Neural crest cell (in vitro differentiated cells): ENCODE results near the gene DHX58. TPM values are rescaled to one million over a fixed set of nuclear protein-coding genes. Genes with fewer than 3 reads are reported as not detected.

Experiments used
- DNase-seq: peaks from one replicate; pipeline ENCODE4 v3.0.0; 2021; ENCODE audit warnings: low read depth, mixed read lengths, low spot score
- H3K27ac Mint-ChIP-seq: one replicate; pipeline ENCODE4 v1.8.0; 2021; ENCODE audit warnings: mild to moderate bottlenecking, mixed read lengths; ENCODE audit not compliant: unreplicated experiment
- H3K27me3 Mint-ChIP-seq: 2 replicates; pipeline ENCODE4 v1.8.0; 2021; ENCODE audit warnings: low read depth, mild to moderate bottlenecking, mixed read lengths
- H3K36me3 Mint-ChIP-seq: 2 replicates; pipeline ENCODE4 v1.8.0; 2021; ENCODE audit warnings: low read depth, mild to moderate bottlenecking, mixed read lengths
- H3K4me1 Mint-ChIP-seq: 2 replicates; pipeline ENCODE4 v1.8.0; 2021; ENCODE audit warnings: mixed read lengths
- H3K4me3 Mint-ChIP-seq: one replicate; pipeline ENCODE4 v1.8.0; 2021; ENCODE audit warnings: mild to moderate bottlenecking, mixed read lengths
- H3K9me3 Mint-ChIP-seq: 2 replicates; pipeline ENCODE4 v1.8.0; 2021; ENCODE audit warnings: mixed read lengths
- total RNA-seq: library from RNA; stranded (reverse); gene quantifications from 2 replicates; pipeline ENCODE4 v1.2.1, GENCODE V29; 2021
- TF ChIP-seq, protein P1 (sequence below): fragments of 200-600 bp; sonication (generic); conservative IDR thresholded peaks from 2 replicates; pipeline ENCODE4 v1.5.0; 2021; ENCODE audit warnings: antibody characterized with exemption, mild to moderate bottlenecking

The DHX58 gene
- total RNA-seq, 1 donor from 2014 or later = not detected

DNA sequence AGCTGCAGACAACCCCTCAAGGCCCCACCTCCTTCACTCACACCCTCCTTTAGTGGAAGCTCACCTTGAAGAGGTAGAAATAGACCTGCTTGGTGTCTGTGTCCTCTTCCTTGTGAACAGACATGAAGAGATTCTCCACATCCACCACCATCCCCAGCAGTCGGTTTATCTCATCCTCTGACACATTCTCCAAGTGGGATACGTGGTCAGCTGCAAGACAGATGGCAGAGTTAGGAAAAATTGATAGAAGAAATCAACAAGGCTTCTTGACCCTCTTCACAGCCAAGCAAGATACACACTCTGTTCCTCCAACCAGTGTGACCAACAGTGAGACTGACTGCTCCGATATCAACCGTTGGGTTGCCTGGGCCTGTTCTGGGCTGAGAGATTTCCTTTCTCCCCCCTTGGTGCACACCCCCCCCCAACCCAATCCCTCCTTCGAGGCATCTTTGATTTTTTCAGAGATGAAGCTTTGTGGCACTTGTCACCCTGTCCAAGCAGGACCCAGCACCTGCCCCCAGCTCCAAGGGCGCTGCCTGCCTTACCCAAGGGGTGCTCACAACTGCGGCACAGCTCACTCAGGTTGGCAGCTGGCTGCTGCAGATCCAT, 7.8 kb upstream of the DHX58 start:
- Mint-ChIP-seq H3K4me1 (peaks cover 21% of the 10 kb centered on the region), H3K27me3 (no peaks in the 10 kb centered on the region), H3K36me3 (peaks cover 6% of the 10 kb centered on the region), H3K9me3 (no peaks in the 10 kb centered on the region), H3K4me3 (peak overlapping the region; percentile 69), H3K27ac (no peak overlapping the region)
- TF ChIP-seq, protein P1, sequence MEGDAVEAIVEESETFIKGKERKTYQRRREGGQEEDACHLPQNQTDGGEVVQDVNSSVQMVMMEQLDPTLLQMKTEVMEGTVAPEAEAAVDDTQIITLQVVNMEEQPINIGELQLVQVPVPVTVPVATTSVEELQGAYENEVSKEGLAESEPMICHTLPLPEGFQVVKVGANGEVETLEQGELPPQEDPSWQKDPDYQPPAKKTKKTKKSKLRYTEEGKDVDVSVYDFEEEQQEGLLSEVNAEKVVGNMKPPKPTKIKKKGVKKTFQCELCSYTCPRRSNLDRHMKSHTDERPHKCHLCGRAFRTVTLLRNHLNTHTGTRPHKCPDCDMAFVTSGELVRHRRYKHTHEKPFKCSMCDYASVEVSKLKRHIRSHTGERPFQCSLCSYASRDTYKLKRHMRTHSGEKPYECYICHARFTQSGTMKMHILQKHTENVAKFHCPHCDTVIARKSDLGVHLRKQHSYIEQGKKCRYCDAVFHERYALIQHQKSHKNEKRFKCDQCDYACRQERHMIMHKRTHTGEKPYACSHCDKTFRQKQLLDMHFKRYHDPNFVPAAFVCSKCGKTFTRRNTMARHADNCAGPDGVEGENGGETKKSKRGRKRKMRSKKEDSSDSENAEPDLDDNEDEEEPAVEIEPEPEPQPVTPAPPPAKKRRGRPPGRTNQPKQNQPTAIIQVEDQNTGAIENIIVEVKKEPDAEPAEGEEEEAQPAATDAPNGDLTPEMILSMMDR = no peak
- no peak for DNase-seq

DNA sequence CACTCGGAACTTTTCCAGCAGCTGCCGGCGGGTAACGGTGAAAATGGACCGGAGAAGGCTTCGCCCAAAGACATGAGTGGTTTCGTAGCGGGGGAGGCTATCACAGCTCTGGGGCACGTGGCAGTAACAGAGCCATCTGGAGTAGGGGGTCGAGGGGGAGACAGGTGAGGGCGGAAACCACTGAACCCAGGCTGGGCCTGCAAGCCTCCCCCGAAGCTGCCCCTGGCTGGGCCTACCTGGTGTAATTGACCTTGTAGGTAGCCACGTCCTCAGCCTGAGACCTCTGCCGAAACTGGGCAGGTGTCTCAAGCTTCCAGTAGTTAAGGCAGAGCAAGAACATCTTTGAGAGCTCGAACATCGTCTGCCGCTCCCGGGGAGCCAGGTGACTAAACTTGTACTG, 6.8 kb upstream of the DHX58 start:
- no peaks in the 10 kb centered on the region for H3K27me3 Mint-ChIP-seq
- no peaks in the 10 kb centered on the region for H3K9me3 Mint-ChIP-seq
- H3K36me3 Mint-ChIP-seq = peaks cover 2% of the 10 kb centered on the region
- H3K4me3 Mint-ChIP-seq = peak overlapping the region; percentile 77
- H3K27ac Mint-ChIP-seq = no peak overlapping the region
- H3K4me1 Mint-ChIP-seq = peaks cover 21% of the 10 kb centered on the region
- TF ChIP-seq, protein P1 = no peak
- no peak for DNase-seq

DNA sequence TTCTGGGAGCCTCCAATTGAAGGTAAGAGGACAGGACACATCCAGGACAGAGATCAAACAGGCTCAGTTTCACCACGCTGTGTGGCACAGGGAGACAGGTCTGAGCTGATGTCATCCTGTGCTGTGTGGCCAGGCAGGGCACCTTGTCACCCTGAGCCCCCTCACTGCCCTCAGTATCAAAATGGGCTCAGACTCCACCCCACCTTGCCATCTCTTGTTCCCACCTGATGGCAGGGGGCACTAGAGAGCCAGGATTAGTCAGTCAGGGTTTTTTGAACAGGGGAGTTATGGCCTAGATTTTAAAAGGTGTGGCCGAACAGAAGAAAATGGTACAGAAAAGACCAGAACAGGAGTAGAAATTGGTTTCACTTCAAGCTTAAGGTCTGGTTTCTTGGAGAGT, 6.0 kb upstream of the DHX58 start:
- TF ChIP-seq, protein P1 = peak; percentile 47
- Mint-ChIP-seq H3K27ac (no peak overlapping the region), H3K27me3 (no peaks in the 10 kb centered on the region), H3K36me3 (peaks cover 2% of the 10 kb centered on the region), H3K9me3 (no peaks in the 10 kb centered on the region), H3K4me1 (peaks cover 21% of the 10 kb centered on the region), H3K4me3 (peak overlapping the region; percentile 77)
- no peak for DNase-seq

DNA sequence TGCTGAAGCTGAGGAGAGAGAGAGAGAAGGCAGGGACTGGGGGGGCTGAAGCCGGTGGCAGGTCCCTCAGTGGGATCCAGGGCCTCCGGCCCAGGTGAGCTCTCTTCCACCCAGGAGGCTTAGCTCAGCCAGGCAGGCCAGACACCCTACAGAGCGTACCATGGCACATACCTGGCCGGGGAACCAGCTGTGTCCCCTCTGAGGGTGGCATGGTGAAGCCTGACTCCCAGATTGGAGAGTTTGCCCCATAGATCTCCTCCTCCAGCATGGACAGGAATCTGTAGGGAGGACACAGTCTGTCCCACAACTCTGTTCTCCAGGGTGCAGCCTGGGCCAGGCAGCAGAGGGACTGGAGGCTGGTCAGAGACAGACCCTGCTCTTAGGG, 5.6 kb upstream of the DHX58 start:
- H3K4me1 Mint-ChIP-seq = peaks cover 21% of the 10 kb centered on the region
- no peak for DNase-seq
- H3K36me3 Mint-ChIP-seq = peaks cover under 1% of the 10 kb centered on the region
- no peaks in the 10 kb centered on the region for H3K9me3 Mint-ChIP-seq
- H3K27me3 Mint-ChIP-seq = no peaks in the 10 kb centered on the region
- H3K27ac Mint-ChIP-seq = no peak overlapping the region
- TF ChIP-seq, protein P1 = no peak
- H3K4me3 Mint-ChIP-seq = peak overlapping the region; percentile 77

DNA sequence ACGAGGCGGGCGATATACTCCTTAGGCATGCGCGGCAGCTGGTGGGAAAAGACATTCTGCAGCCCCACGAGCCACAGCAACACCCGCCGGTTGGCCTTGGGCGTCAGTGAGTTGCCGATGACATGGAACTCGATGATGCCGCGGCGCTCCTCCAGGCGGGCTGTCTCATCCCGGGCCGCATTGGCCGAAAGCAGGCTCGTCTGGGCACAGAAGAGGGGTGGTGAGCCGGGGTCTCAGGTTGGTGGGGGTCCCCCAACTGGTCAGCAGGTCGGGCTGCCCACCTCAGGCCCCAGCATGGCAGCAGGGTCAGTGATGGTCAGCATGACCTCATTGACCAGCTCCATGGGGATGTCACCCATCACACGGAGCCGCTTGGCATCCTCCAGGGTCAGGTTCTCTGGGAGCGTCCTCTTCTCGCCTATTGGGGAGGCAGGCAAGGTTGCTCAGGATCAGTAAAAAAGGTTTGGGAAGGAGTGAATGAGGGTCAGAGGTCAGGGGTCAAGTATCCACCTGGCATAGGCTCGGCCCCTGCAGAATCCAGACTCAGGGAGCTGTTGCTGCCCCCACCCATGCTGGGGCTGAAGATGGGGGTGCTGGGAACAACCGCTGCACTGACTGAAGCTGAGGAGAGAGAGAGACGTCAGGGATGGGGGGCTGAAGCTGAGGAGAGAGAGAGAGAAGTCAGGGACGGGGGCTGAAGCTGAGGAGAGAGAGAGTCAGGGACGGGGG, 5.0 kb upstream of the DHX58 start:
- H3K36me3 Mint-ChIP-seq = no peaks in the 10 kb centered on the region
- H3K27me3 Mint-ChIP-seq = no peaks in the 10 kb centered on the region
- no peak overlapping the region for H3K27ac Mint-ChIP-seq
- TF ChIP-seq, protein P1 = no peak
- peaks cover 21% of the 10 kb centered on the region for H3K4me1 Mint-ChIP-seq
- no peak for DNase-seq
- H3K9me3 Mint-ChIP-seq = no peaks in the 10 kb centered on the region
- H3K4me3 Mint-ChIP-seq = peak overlapping the region; percentile 67
